ENCODE measurements around the gene BCL6B.
"Not testable (repeated sequence)": the region's sequence is repeated elsewhere in the genome, so short reads cannot be mapped to it uniquely, and the experiment has no call there.

Gene BCL6B, protein sequence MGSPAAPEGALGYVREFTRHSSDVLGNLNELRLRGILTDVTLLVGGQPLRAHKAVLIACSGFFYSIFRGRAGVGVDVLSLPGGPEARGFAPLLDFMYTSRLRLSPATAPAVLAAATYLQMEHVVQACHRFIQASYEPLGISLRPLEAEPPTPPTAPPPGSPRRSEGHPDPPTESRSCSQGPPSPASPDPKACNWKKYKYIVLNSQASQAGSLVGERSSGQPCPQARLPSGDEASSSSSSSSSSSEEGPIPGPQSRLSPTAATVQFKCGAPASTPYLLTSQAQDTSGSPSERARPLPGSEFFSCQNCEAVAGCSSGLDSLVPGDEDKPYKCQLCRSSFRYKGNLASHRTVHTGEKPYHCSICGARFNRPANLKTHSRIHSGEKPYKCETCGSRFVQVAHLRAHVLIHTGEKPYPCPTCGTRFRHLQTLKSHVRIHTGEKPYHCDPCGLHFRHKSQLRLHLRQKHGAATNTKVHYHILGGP

GRCh38 chr17:7022781-7023571, at the start of gene BCL6B:
Gene BCL6B (plus strand): TSS chr17:7023050. CDS start chr17:7023672, 622 bp downstream.
- DNase-seq (ENCODE audit: low read depth in 2 of 2), result no peak

DNA sequence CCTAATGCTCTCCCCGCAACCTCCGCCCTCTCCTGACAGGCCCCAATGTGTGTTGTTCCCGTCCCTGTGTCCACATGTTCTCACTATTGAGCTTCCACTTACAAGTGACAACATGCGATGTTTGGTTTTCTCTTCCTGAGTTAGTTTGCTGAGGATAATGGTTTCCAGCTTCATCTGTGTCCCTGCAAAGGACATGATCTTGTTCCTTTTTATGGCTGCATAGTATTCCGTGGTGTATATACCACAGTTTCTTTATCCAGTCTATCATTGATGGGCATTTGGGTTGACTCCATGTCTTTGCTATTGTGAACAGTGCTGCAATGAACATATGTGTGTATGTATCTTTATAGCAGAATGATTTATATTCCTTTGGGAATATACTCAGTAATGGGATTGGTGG, 43.4 kb upstream of the BCL6B start:
- DNase-seq (ENCODE audit: low read depth in 2 of 2), result not testable (repeated sequence)

GRCh38 chr17:6981426-6981825, 41.4 kb upstream of the BCL6B start:
- DNase-seq (ENCODE audit: low read depth in 2 of 2), result no peak

GRCh38 chr17:6985266-6985665, 37.6 kb upstream of the BCL6B start:
- DNase-seq (ENCODE audit: low read depth in 2 of 2), result no peak

GRCh38 chr17:6986676-6987075, 36.2 kb upstream of the BCL6B start:
- DNase-seq (ENCODE audit: low read depth in 2 of 2), result no peak

GRCh38 chr17:6989779-6990178, 33.1 kb upstream of the BCL6B start:
- DNase-seq (ENCODE audit: low read depth in 2 of 2), result no peak

GRCh38 chr17:6993613-6994056, 29.2 kb upstream of the BCL6B start:
- DNase-seq (ENCODE audit: low read depth in 2 of 2), result not testable (repeated sequence)

- no peak for DNase-seq (ENCODE audit: low read depth in 2 of 2)
Observed at GRCh38 chr17:6994118-6994598, 28.7 kb upstream of the BCL6B start.

DNA sequence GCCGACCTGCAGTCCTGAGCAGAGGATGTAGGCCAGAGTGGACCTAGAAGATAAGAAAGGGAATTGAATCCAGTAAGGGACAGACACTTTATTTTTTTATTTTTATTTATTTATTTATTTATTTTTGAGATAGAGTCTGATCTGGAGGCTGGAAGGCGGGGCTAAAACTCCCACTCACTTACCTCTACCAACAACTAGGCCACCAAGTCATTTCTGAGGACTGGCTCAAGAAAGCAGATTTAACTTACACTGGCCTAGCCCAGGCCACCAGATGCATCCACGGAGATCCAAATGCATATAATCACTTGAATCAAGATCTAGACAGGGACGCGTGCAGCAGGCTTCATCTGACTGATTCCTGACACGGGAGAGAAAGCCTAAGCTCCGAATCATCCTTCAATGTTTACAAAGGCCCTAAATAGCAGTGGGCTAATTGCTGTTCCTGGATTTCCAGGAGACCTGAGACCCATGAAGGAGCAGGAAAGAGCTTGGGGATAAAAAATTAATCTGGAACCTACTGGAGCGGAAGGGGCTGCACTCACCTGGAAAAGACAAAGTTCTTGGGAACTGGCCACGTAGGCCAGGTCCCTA, 28.1 kb upstream of the BCL6B start:
- no peak for DNase-seq (ENCODE audit: low read depth in 2 of 2)

DNA sequence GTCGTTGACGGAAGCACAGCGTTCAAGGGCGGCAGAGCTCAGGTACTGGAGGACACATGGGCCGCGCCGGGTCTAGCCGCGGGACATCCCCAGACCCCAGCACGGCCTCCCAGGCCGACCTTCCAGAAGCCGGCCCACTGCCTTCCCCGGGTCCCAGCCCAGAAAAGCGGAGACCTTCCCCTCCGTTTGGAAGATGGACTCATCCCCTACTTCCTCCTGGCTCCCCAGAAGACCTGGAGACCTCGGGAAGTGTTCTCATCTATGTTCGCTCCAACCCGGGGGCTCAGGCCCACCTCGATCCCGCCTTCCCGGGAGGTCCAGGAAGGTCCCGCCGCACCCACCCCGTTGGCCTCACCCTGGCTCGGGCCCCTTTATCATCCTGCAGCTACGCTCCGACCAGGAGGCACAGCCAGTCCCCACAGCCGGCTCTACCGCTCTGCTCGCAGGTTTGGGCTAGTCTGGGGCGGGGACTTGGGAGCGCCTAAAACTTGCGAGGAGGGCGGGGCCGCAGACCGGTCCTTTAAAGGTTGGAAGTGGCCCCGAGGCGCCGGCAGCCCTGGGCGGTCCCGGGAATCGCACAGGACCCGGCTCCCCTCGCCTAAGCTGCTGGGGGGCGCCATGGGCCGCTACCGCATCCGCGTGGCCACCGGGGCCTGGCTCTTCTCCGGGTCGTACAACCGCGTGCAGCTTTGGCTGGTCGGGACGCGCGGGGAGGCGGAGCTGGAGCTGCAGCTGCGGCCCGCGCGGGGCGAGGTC, 27.2 kb upstream of the BCL6B start, which contains the start of gene ALOX12:
Gene ALOX12, plus strand, starts transcription at position 550 of the 756 bp plus-strand sequence. Its CDS starts 69 bp downstream, at position 619.
- DNase-seq (ENCODE audit: low read depth in 2 of 2), result no peak

GRCh38 chr17:6996256-6997011, 26.4 kb upstream of the BCL6B start:
- DNase-seq (ENCODE audit: low read depth in 2 of 2), result no peak

DNA sequence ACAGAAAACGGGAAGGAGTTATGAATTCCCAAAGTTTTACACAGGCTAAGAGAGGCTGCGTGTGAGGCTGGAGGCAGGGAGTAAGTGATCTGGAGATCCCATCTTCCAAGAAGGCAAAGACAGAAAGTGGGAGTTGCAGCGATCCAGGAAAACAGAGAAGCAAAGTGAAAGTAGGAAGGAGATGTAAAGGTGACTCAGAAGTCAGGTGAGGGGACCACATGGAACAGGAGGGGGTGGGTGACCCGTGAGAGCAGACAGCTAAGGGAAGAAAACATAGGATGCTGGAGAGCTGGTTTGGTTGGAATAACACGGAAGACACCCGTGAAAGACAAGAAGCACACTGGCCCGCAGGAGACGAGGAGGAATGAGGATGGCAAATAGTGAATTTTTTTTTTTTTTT, 25.7 kb upstream of the BCL6B start:
- no peak for DNase-seq (ENCODE audit: low read depth in 2 of 2)

GRCh38 chr17:6998855-6999508, 23.9 kb upstream of the BCL6B start:
- no peak for DNase-seq (ENCODE audit: low read depth in 2 of 2)

GRCh38 chr17:7001318-7001961, 21.4 kb upstream of the BCL6B start:
- DNase-seq (ENCODE audit: low read depth in 2 of 2), result peak in 1 of 2 donors; percentile 20

- no peak for DNase-seq (ENCODE audit: low read depth in 2 of 2)
Observed at GRCh38 chr17:7002288-7003047, 20.4 kb upstream of the BCL6B start.

- no peak for DNase-seq (ENCODE audit: low read depth in 2 of 2)
Observed at GRCh38 chr17:7003745-7004144, 19.1 kb upstream of the BCL6B start.

DNA sequence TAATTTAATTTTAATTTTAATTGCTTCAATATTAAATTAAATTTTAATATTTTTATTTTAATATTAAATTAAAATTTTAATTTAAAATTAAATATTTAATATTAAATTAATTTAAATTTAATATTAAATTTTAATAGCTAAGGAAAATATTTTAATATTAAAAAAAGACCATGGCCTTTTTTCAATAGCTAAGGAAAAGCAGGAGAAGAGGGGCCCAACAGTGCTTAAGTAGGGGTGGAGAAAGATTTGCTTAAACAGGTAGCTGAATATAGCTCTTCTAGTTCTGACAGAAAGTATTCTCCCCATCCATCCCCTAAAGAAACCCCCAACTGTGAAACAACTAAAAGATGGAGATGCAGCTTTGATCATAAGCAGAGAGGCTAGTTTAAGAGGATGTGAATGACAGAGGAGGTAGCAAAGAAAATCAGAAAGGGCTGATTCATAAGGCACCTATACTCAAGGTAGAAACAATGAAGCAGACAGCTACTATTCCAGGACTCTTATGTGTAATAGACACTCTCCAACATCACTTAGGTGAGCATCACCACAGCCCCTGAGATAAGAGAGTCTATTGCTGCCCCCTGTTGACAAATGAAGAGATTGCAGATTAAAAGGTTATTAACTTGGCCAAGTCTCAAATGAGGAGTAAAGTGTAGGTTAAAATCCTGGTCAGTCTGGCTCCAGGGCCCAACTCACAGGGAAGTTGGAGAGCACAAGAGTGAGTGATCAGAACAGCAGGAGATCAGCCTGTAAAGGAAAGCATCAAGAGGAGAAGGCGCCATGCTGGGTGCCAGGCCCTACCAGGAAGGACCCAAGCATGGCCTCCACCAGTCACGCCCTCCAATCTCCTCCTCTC, 18.2 kb upstream of the BCL6B start:
- no peak for DNase-seq (ENCODE audit: low read depth in 2 of 2)

DNA sequence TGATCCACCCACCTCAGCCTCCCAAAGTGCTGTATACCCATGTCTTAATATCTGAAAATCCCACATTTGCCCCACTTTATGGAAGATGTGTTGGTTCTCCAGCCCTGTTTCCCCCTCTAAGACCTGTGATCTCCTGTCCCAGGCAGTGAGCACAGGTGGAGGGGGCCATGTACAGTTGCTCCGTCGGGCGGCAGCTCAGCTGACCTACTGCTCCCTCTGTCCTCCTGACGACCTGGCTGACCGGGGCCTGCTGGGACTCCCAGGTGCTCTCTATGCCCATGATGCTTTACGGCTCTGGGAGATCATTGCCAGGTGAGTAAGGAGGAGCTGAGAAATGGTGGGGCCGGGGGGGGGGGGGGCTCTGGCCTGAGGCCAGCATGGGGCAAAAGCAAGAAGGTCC, 17.1 kb upstream of the BCL6B start:
- no peak for DNase-seq (ENCODE audit: low read depth in 2 of 2)
